MCF 10A (cell line): ENCODE results near the gene DNAJC22. TPM values are rescaled to one million over a fixed set of nuclear protein-coding genes. Genes with fewer than 3 reads are reported as not detected.

Source experiments
- BruUV-seq: library from RNA; stranded (reverse); fragments of 400-500 nt; replicated peaks from 2 replicates; lab custom pipeline; 2021; lab: Mats Ljungman, UMichigan
- CTCF ChIA-PET: fragments of 300-600 bp; sonication (Branson Sonifier 250); formaldehyde crosslinking; extraction: SDS; loops from one replicate; lab custom pipeline; 2021; ENCODE audit warnings: antibody characterized with exemption, inconsistent platforms; lab: Yijun Ruan, JAX
- POLR2A ChIA-PET: fragments of 300-600, 350-650 bp; sonication (Branson Sonifier 250); formaldehyde crosslinking; extraction: SDS; loops from one replicate; lab custom pipeline; 2020; ENCODE audit warnings: antibody characterized with exemption, inconsistent platforms; lab: Yijun Ruan, JAX
- DNase-seq: peaks from one replicate; pipeline ENCODE4 v3.0.0-alpha.2; 2018; ENCODE audit not compliant: unreplicated experiment
- H3K27ac Mint-ChIP-seq: one replicate; pipeline ENCODE4 v1.8.0; 2022; ENCODE audit warnings: mild to moderate bottlenecking, low read depth, mixed read lengths; ENCODE audit not compliant: unreplicated experiment
- H3K27me3 Mint-ChIP-seq: one replicate; pipeline ENCODE4 v1.8.0; 2022; ENCODE audit warnings: mixed read lengths; ENCODE audit not compliant: insufficient read depth, unreplicated experiment
- H3K36me3 Mint-ChIP-seq: one replicate; pipeline ENCODE4 v1.8.0; 2022; ENCODE audit warnings: mild to moderate bottlenecking, moderate library complexity, mixed read lengths; ENCODE audit not compliant: insufficient read depth, unreplicated experiment
- H3K4me1 Mint-ChIP-seq: one replicate; pipeline ENCODE4 v1.8.0; 2022; ENCODE audit warnings: mixed read lengths; ENCODE audit not compliant: insufficient read depth, unreplicated experiment
- H3K4me3 Mint-ChIP-seq: one replicate; pipeline ENCODE4 v1.8.0; 2022; ENCODE audit warnings: mild to moderate bottlenecking, moderate library complexity, mixed read lengths; ENCODE audit not compliant: unreplicated experiment
- H3K9me3 Mint-ChIP-seq: one replicate; pipeline ENCODE4 v1.8.0; 2022; ENCODE audit warnings: mixed read lengths; ENCODE audit not compliant: unreplicated experiment
- intact Hi-C: fragments of 100-400 bp; cut with micrococcal nuclease; formaldehyde crosslinking; loops from 2 replicates; pipeline ENCODE4 v1.14.1; 2022
- total RNA-seq: library from RNA; stranded (reverse); gene quantifications from 2 replicates; pipeline ENCODE4 v1.2.3, GENCODE V29; 2022
- TF ChIP-seq, protein P1 (sequence below): fragments of 200-600 bp; IDR thresholded peaks from one replicate; pipeline ENCODE4 v1.8.0; 2022; ENCODE audit warnings: antibody characterized with exemption, mild to moderate bottlenecking; ENCODE audit not compliant: unreplicated experiment

The DNAJC22 gene
- total RNA-seq, 1 experiment from 2014 or later = 0.33 TPM

DNA sequence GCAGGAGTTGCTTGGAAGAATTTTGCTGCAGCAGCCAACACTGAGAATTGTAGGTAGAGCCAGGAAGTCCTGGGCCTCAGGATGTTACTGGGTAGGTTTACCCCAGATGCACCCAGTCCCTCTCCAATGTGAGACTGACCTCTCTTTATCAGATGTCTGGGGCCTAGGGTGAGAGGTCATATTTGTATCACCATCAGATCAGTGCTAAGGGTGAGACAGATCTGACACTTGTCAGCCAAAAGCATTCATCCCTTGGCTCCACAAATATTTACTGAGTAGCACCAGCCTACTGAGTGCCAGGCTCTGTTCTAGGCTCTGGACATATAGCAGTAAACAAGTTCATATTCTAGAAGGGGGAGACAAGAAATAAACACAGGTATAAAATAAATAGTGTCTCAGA lies 19.3 kb upstream of the DNAJC22 start:
- Mint-ChIP-seq H3K4me1 (peaks cover 6% of the 10 kb centered on the region), H3K27ac (no peak overlapping the region), H3K4me3 (no peak overlapping the region), H3K9me3 (no peaks in the 10 kb centered on the region), H3K36me3 (peaks cover 5% of the 10 kb centered on the region), H3K27me3 (no peaks in the 10 kb centered on the region)
- no TSS peak for BruUV-seq
- ChIA-PET POLR2A (no interaction called here), CTCF (interaction anchor here (1.3 kb wide), 1 partner anchor 39 kb away, joined by 4 read pairs; no protein-coding TSS in a partner anchor)
- TF ChIP-seq, protein P1, sequence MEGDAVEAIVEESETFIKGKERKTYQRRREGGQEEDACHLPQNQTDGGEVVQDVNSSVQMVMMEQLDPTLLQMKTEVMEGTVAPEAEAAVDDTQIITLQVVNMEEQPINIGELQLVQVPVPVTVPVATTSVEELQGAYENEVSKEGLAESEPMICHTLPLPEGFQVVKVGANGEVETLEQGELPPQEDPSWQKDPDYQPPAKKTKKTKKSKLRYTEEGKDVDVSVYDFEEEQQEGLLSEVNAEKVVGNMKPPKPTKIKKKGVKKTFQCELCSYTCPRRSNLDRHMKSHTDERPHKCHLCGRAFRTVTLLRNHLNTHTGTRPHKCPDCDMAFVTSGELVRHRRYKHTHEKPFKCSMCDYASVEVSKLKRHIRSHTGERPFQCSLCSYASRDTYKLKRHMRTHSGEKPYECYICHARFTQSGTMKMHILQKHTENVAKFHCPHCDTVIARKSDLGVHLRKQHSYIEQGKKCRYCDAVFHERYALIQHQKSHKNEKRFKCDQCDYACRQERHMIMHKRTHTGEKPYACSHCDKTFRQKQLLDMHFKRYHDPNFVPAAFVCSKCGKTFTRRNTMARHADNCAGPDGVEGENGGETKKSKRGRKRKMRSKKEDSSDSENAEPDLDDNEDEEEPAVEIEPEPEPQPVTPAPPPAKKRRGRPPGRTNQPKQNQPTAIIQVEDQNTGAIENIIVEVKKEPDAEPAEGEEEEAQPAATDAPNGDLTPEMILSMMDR = no peak
- DNase-seq = no peak
- intact Hi-C loops = no loop called here

DNA sequence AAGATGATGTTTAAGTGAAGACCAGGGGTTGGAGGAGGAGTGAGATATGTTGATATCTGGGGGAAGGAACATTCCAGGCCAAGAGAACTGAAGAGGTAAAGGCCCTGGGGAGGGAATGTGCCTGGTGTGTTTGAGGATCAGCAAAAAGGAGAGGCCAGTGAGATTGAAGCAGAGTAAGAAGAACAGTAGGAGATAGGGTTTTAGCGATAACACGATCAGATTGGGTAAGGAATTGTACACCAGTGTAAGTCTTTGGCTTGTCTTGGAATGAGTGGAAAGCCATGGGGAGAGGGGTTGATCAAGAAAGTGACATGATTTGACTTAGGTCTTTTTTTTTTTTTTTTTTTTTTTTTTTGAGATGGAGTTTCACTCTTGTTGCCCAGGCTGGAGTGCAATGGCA lies 18.8 kb upstream of the DNAJC22 start:
- Mint-ChIP-seq H3K4me3 (no peak overlapping the region), H3K27me3 (no peaks in the 10 kb centered on the region), H3K36me3 (peaks cover 5% of the 10 kb centered on the region), H3K27ac (no peak overlapping the region), H3K4me1 (peaks cover 5% of the 10 kb centered on the region), H3K9me3 (no peaks in the 10 kb centered on the region)
- ChIA-PET POLR2A (no interaction called here), CTCF (no interaction called here)
- intact Hi-C loops = no loop called here
- DNase-seq = no peak
- TF ChIP-seq, protein P1 = no peak
- no TSS peak for BruUV-seq

- CTCF ChIA-PET = interaction anchor here (0.5 to 1.2 kb wide), 2 partner anchors 251 to 255 kb away, joined by 3 read pairs; no protein-coding TSS in a partner anchor
Measured at GRCh38 chr12:49328816-49329215, 17.9 kb upstream of the DNAJC22 start.

DNA sequence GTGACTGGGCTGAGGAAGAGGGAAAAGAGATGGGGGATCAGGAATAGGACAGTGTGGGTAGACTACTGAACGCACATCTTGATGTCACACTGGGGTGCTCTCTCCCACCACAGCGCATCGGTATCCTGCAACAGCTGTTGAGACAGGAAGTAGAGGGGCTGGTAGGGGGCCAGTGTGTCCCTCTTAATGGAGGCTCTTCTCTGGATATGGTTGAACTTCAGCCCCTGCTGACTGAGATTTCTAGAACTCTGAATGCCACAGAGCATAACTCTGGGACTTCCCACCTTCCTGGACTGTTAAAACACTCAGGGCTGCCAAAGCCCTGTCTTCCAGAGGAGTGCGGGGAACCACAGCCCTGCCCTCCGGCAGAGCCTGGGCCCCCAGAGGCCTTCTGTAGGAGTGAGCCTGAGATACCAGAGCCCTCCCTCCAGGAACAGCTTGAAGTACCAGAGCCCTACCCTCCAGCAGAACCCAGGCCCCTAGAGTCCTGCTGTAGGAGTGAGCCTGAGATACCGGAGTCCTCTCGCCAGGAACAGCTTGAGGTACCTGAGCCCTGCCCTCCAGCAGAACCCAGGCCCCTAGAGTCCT lies 16.6 kb upstream of the DNAJC22 start:
- H3K36me3 Mint-ChIP-seq = no peaks in the 10 kb centered on the region
- POLR2A ChIA-PET = interaction anchor here (0.7 kb wide), 1 partner anchor 12 kb away, joined by 3 read pairs; no protein-coding TSS in a partner anchor
- no peak overlapping the region for H3K4me3 Mint-ChIP-seq
- no peaks in the 10 kb centered on the region for H3K27me3 Mint-ChIP-seq
- no peak overlapping the region for H3K27ac Mint-ChIP-seq
- CTCF ChIA-PET = interaction anchor here (0.6 to 2.9 kb wide), 5 partner anchors 17 to 184 kb away, joined by 3 to 19 read pairs (median 9); partner anchors contain the start of gene DNAJC22
- H3K4me1 Mint-ChIP-seq = no peaks in the 10 kb centered on the region
- no TSS peak for BruUV-seq
- TF ChIP-seq, protein P1 = no peak
- no peaks in the 10 kb centered on the region for H3K9me3 Mint-ChIP-seq
- no peak for DNase-seq
- intact Hi-C loops = no loop called here

More at GRCh38 chr12:49328816-49329215, 17.9 kb upstream of the DNAJC22 start:
- Mint-ChIP-seq H3K36me3 (peaks cover 5% of the 10 kb centered on the region), H3K9me3 (no peaks in the 10 kb centered on the region), H3K27me3 (no peaks in the 10 kb centered on the region), H3K4me1 (no peaks in the 10 kb centered on the region), H3K4me3 (no peak overlapping the region), H3K27ac (no peak overlapping the region)
- BruUV-seq = no TSS peak
- DNase-seq = no peak
- intact Hi-C loops = no loop called here
- POLR2A ChIA-PET = no interaction called here
- TF ChIP-seq, protein P1 = no peak
